Thyroid gland (tissue), 4 donors: ENCODE data around the gene SMARCD2. TPM values are rescaled to one million over a fixed set of nuclear protein-coding genes. Genes with fewer than 3 reads are reported as not detected.

ENCODE experiments used
- DNase-seq, 2 donors: peaks; one replicate each; pipeline ENCODE4 v3.0.0-alpha.2; 2019
- H3K27ac ChIP-seq, 3 donors: fragments of 200-600 bp; sonication (generic); 1 replicate in 2 of 3; 2 replicates in 1 of 3; pipeline ENCODE4 v1.5.1; 2016 to 2019; ENCODE audit warnings: mild to moderate bottlenecking in 1 of 3, moderate library complexity in 1 of 3
- H3K27me3 ChIP-seq: fragments of 200-600 bp; sonication (generic); one replicate; pipeline ENCODE4 v1.5.1; 2019
- H3K36me3 ChIP-seq, 2 donors: fragments of 200-600 bp; sonication (generic); one replicate each; pipeline ENCODE4 v1.5.1; 2016 to 2019
- H3K4me1 ChIP-seq, 2 donors: fragments of 200-600 bp; sonication (generic); one replicate each; pipeline ENCODE4 v1.5.1; 2017 to 2019
- H3K4me3 ChIP-seq, 3 donors: fragments of 200-600 bp; sonication (generic); replicated peaks in 1 of 3; 1 replicate in 2 of 3; 2 replicates in 1 of 3; pipeline ENCODE4 v1.5.1; 2016; ENCODE audit warnings: mild to moderate bottlenecking in 1 of 3
- H3K9me3 ChIP-seq: fragments of 200-600 bp; sonication (generic); one replicate; pipeline ENCODE4 v1.5.1; 2017
- CTCF ChIP-seq, 6 experiments: fragments of 200-600 bp in 3 of 6; fragments of 450-650 bp in 3 of 6; sonication (generic) in 3 of 6; IDR thresholded peaks; one replicate each; pipeline ENCODE4 v1.5.1; 2016 to 2019; ENCODE audit warnings: antibody characterized with exemption in 6 of 6, mild to moderate bottlenecking in 2 of 6, inconsistent platforms in 1 of 6, moderate library complexity in 1 of 6
- POLR2A ChIP-seq, 2 donors: fragments of 450-650 bp; IDR thresholded peaks; one replicate each; pipeline ENCODE4 v1.6.1; 2017; ENCODE audit warnings: antibody characterized with exemption in 2 of 2, mild to moderate bottlenecking in 2 of 2, moderate library complexity in 1 of 2
- WGBS, 2 donors: methylation state at CpG; one replicate each; pipeline ENCODE4 v1.1.5; 2017; 5-methylcytosine and 5-hydroxymethylcytosine counted together
- intact Hi-C: fragments of 100-400 bp; cut with DNase I; formaldehyde crosslinking; loops from one replicate; pipeline ENCODE4 v1.15.1; 2023
- total RNA-seq, 4 donors: library from RNA; depleted of rRNA; stranded (reverse); fragments of >200 nt; gene quantifications; one replicate each; pipeline ENCODE4 v1.2.3, GENCODE V29; 2016

The SMARCD2 gene
- total RNA-seq, 4 donors from 2014 or later: 75.0 to 101 (median 90.4) TPM

GRCh38 chr17:63832014-63832413, 10.5 kb downstream of the SMARCD2 start:
- H3K4me1 ChIP-seq: peaks cover 8 to 25% of the 10 kb centered on the region in 2 donors
- intact Hi-C loops: no loop called here
- 86 to 88% methylated on average over 5 of the region's 5 CpGs for WGBS, 2 donors

GRCh38 chr17:63831505-63831904, 11.0 kb downstream of the SMARCD2 start:
- DNase-seq: no peak
- TF ChIP-seq CTCF (IDR thresholded peaks at IDR 0.05): no peak
- no peak for TF ChIP-seq POLR2A (IDR thresholded peaks at IDR 0.05)
- H3K36me3 ChIP-seq: peaks cover 69 to 70% of the 10 kb centered on the region in 2 donors
- intact Hi-C loops: no loop called here
- H3K4me3 ChIP-seq: no peak overlapping the region
- no peaks in the 10 kb centered on the region for H3K27me3 ChIP-seq
- no peak overlapping the region for H3K27ac ChIP-seq
- 78 to 88% methylated on average over 8 of the region's 8 CpGs for WGBS, 2 donors
- H3K9me3 ChIP-seq: no peaks in the 10 kb centered on the region
- peaks cover 8 to 24% of the 10 kb centered on the region in 2 donors for H3K4me1 ChIP-seq

More at GRCh38 chr17:63832014-63832413, 10.5 kb downstream of the SMARCD2 start:
- Histone ChIP-seq H3K4me3 (no peak overlapping the region), H3K27ac (no peak overlapping the region), H3K9me3 (no peaks in the 10 kb centered on the region), H3K27me3 (no peaks in the 10 kb centered on the region), H3K36me3 (peaks cover 69 to 74% of the 10 kb centered on the region in 2 donors)
- no peak for DNase-seq
- TF ChIP-seq POLR2A (IDR thresholded peaks at IDR 0.05) (no peak), CTCF (IDR thresholded peaks at IDR 0.05) (no peak)

DNA sequence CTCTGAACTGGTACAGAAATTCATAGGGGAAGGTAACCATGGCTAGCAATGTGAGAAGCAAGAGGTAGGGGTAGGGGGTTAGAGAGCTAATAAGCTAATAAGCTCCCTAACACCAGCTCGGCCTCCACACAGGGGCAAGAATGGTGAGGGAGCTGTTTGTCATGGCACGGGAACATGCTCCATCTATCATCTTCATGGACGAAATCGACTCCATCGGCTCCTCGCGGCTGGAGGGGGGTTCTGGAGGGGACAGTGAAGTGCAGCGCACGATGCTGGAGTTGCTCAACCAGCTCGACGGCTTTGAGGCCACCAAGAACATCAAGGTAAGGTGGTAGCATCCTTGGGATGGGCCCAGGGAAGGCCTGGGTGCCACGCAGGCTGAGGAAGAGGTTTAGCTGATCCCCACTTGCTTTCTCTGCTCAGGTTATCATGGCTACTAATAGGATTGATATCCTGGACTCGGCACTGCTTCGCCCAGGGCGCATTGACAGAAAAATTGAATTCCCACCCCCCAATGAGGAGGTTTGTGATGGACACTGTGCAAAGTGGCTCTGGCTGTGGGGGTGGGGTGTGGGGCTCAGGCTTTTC, 11.5 kb downstream of the SMARCD2 start:
- peaks cover 13 to 27% of the 10 kb centered on the region in 2 donors for H3K4me1 ChIP-seq
- H3K27ac ChIP-seq: no peak overlapping the region
- DNase-seq: no peak
- no peaks in the 10 kb centered on the region for H3K27me3 ChIP-seq
- peaks cover 64 to 65% of the 10 kb centered on the region in 2 donors for H3K36me3 ChIP-seq
- H3K4me3 ChIP-seq: no peak overlapping the region
- intact Hi-C loops: no loop called here
- TF ChIP-seq POLR2A (IDR thresholded peaks at IDR 0.05) (no peak), CTCF (IDR thresholded peaks at IDR 0.05) (no peak)
- whole genome bisulfite sequencing, 2 donors: 87 to 88% methylated on average over 15 of the region's 15 CpGs
- H3K9me3 ChIP-seq: no peaks in the 10 kb centered on the region

DNA sequence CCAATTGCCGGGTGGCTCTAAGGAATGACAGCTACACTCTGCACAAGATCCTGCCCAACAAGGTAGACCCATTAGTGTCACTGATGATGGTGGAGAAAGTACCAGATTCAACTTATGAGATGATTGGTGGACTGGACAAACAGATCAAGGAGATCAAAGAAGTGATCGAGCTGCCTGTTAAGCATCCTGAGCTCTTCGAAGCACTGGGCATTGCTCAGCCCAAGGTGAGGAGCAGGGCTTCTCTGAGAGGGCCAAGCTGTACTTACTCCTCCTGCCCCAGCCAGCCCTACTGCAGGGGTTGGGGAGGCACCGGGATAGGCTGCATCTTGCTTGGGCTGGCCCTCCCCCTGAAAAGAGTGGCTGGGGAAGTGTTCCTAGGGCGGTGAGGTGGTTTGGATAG, 12.2 kb downstream of the SMARCD2 start:
- H3K9me3 ChIP-seq: no peaks in the 10 kb centered on the region
- intact Hi-C loops: no loop called here
- TF ChIP-seq POLR2A (IDR thresholded peaks at IDR 0.05) (no peak), CTCF (IDR thresholded peaks at IDR 0.05) (no peak)
- no peak for DNase-seq
- 92 to 94% methylated on average over 5 of the region's 5 CpGs for WGBS, 2 donors
- H3K27ac ChIP-seq: no peak overlapping the region
- H3K4me1 ChIP-seq: peaks cover 14 to 29% of the 10 kb centered on the region in 2 donors
- no peaks in the 10 kb centered on the region for H3K27me3 ChIP-seq
- peaks cover 58 to 60% of the 10 kb centered on the region in 2 donors for H3K36me3 ChIP-seq
- no peak overlapping the region for H3K4me3 ChIP-seq

GRCh38 chr17:63828936-63829335, 13.5 kb downstream of the SMARCD2 start:
- Histone ChIP-seq H3K36me3 (peaks cover 58 to 59% of the 10 kb centered on the region in 2 donors), H3K27ac (no peak overlapping the region), H3K9me3 (no peaks in the 10 kb centered on the region), H3K27me3 (no peaks in the 10 kb centered on the region), H3K4me3 (no peak overlapping the region), H3K4me1 (peaks cover 9 to 21% of the 10 kb centered on the region in 2 donors)
- no peak for DNase-seq
- WGBS, 2 donors: 91 to 95% methylated on average over 3 of the region's 3 CpGs
- intact Hi-C loops: loop anchor here (10.0 kb wide), 1 partner anchor 214 kb away; no protein-coding TSS in a partner anchor
- TF ChIP-seq POLR2A (IDR thresholded peaks at IDR 0.05) (no peak), CTCF (IDR thresholded peaks at IDR 0.05) (no peak)
